HL-60 (cell line): ENCODE results near the gene EXOSC5.

ENCODE experiments used
- POLR2AphosphoS5 ChIP-seq: IDR thresholded peaks from 2 replicates; pipeline ENCODE4 v1.6.1; 2012; ENCODE audit warnings: low read depth
- REST ChIP-seq: IDR thresholded peaks from 2 replicates; pipeline ENCODE4 v1.6.1; 2012; ENCODE audit warnings: low read depth; ENCODE audit not compliant: insufficient replicate concordance

GRCh38 chr19:41401483-41401882 lies 4.3 kb upstream of the EXOSC5 start:
- TF ChIP-seq POLR2AphosphoS5 (no peak), REST (no peak)
